A549 (cell line): ENCODE measurements around the gene MYH11. TPM values are rescaled to one million over a fixed set of nuclear protein-coding genes. Genes with fewer than 3 reads are reported as not detected.
"Not testable (repeated sequence)": the region's sequence is repeated elsewhere in the genome, so short reads cannot be mapped to it uniquely, and the experiment has no call there.

Source experiments
- ATAC-seq, 2 experiments: fragments of 200-7000 bp in 1 of 2; fragments of >200 bp in 1 of 2; cut with Nextera tagmentation in 1 of 2; cut with Tn5 transposase in 1 of 2; 3 replicates each; pipeline versions ENCODE4 v1.8.0 to v1.9.1; 2018 to 2020; ENCODE audit warnings: mild to moderate bottlenecking in 1 of 2, moderate library complexity in 1 of 2
- CTCF ChIA-PET: fragments of 300-600 bp; sonication (Branson Sonifier 250); formaldehyde crosslinking; extraction: SDS; loops from one replicate; lab custom pipeline; 2021; ENCODE audit warnings: antibody characterized with exemption, inconsistent platforms; lab: Yijun Ruan, JAX
- POLR2A ChIA-PET: fragments of 350-600 bp; formaldehyde crosslinking; extraction: SDS; loops from one replicate; lab custom pipeline; 2021; ENCODE audit warnings: antibody characterized with exemption, inconsistent platforms; lab: Yijun Ruan, JAX
- DNase-seq, 2 experiments: peaks; one replicate each; pipeline versions ENCODE4 v3.0.0 to v3.0.0-alpha.2; 2011 to 2016; ENCODE audit warnings: low read depth in 1 of 2, low spot score in 1 of 2
- FAIRE-seq: peaks from 2 replicates; lab custom pipeline; 2011; peaks lifted over from hg19 to GRCh38; lab: Jason Lieb, UNC
- H3K27ac ChIP-seq, 2 experiments: fragments of >200 bp; sonication (Bioruptor Twin); formaldehyde crosslinking; 3 replicates each; pipeline ENCODE4 v1.5.1; 2016 to 2017
- H3K4me1 ChIP-seq: fragments of >200 bp; sonication (Bioruptor Twin); formaldehyde crosslinking; 3 replicates; pipeline ENCODE4 v1.6.1; 2016
- H3K4me2 ChIP-seq: fragments of >200 bp; sonication (Bioruptor Twin); formaldehyde crosslinking; 3 replicates; pipeline ENCODE4 v1.6.1; 2016
- H3K4me3 ChIP-seq: fragments of >200 bp; sonication (Bioruptor Twin); formaldehyde crosslinking; 3 replicates; pipeline ENCODE4 v1.5.1; 2016
- H3K9me3 ChIP-seq: fragments of >200 bp; sonication (Bioruptor Twin); formaldehyde crosslinking; 3 replicates; pipeline ENCODE4 v1.6.1; 2016
- ATOH8 ChIP-seq: fragments of 250-450 bp; sonication (Bioruptor Pico); IDR thresholded peaks from 2 replicates; pipeline ENCODE4 v1.5.0; 2020; ENCODE audit warnings: low read depth, mild to moderate bottlenecking, moderate library complexity
- BCL3 ChIP-seq: fragments of >200 bp; sonication (Bioruptor Twin); formaldehyde crosslinking; IDR thresholded peaks from 3 replicates; pipeline ENCODE4 v1.6.1; 2016
- CEBPB ChIP-seq, 2 experiments: fragments of >200 bp in 1 of 2; sonication (Bioruptor Twin) in 1 of 2; formaldehyde crosslinking in 1 of 2; IDR thresholded peaks; 2 replicates each; pipeline ENCODE4 v1.6.1; 2012 to 2016
- E2F6 ChIP-seq: IDR thresholded peaks from 2 replicates; pipeline ENCODE4 v1.6.1; 2012; ENCODE audit warnings: low read depth, borderline replicate concordance
- EP300 ChIP-seq, 2 experiments: fragments of >200 bp; sonication (Bioruptor Twin); formaldehyde crosslinking; IDR thresholded peaks; 2 replicates in 1 of 2; 3 replicates in 1 of 2; pipeline ENCODE4 v1.6.1; 2016 to 2017
- ESRRA ChIP-seq: fragments of 150-350 bp; IDR thresholded peaks from 2 replicates; pipeline ENCODE4 v1.6.1; 2014; ENCODE audit warnings: mild to moderate bottlenecking, low read length, borderline replicate concordance
- JUN ChIP-seq, 2 experiments: fragments of >200 bp; sonication (Bioruptor Twin); formaldehyde crosslinking; IDR thresholded peaks; 2 replicates in 1 of 2; 3 replicates in 1 of 2; pipeline ENCODE4 v1.6.1; 2016 to 2017
- MAZ ChIP-seq: fragments of 150-350 bp; IDR thresholded peaks from 2 replicates; pipeline ENCODE4 v1.6.1; 2014; ENCODE audit warnings: antibody characterized with exemption, low read depth, low read length, borderline replicate concordance
- MYC ChIP-seq: IDR thresholded peaks from 2 replicates; pipeline ENCODE4 v1.6.1; 2012; ENCODE audit warnings: mild to moderate bottlenecking, inconsistent platforms, low read length, improper control_type of control experiment, borderline replicate concordance
- RCOR1 ChIP-seq: fragments of 150-350 bp; IDR thresholded peaks from 2 replicates; pipeline ENCODE4 v1.6.1; 2014; ENCODE audit warnings: antibody characterized with exemption, low read length, low read depth
- ZFP36 ChIP-seq: fragments of 450-650 bp; IDR thresholded peaks from 2 replicates; pipeline ENCODE4 v1.6.1; 2014; ENCODE audit warnings: borderline replicate concordance; ENCODE audit not compliant: partially characterized antibody
- WGBS: methylation state at CpG from one replicate; pipeline ENCODE4 v1.1.6; 2017; ENCODE audit errors: missing lambda C conversion rate; 5-methylcytosine and 5-hydroxymethylcytosine counted together
- polyA plus RNA-seq, 4 experiments: library from polyadenylated mRNA; depleted of rRNA in 3 of 4; stranded (reverse); fragments of >200 nt; fragmentation: RNase III in 1 of 4; extraction: RNeasy Plus Mini Kit Qiagen cat#74134 plus additional on column Dnase treatment in 1 of 4; gene quantifications; 2 replicates in 3 of 4; 3 replicates in 1 of 4; pipeline ENCODE4 v1.2.3, GENCODE V29; 2011 to 2017
- TF ChIP-seq, protein P1 (sequence below): IDR thresholded peaks from 2 replicates; pipeline ENCODE4 v1.6.1; 2012

The MYH11 gene
- polyA plus RNA-seq, 2 of the 4 experiments (the other 2 are of a cell fraction) = 0.03 to 0.09 TPM

DNA sequence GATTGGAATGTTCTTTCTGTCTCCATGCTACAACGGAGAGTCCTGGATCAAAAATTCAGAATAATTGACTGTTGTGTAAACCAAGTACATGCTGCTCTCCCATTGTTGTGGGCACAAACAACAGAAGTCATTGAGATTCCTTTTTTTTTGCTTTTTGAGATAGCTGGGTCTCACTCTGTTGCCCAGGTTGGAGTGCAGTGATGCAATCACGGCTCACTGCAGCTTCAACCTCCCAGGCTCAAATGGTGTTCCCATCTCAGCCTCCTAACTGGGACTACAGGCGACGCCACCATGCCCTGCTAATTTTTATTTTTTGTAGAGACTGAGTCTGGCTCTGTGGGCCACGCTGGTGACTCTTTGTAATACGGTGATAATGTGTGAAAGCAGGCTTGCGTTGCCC, 182.3 kb downstream of the MYH11 start:
- Histone ChIP-seq H3K4me2 (no peak overlapping the region), H3K9me3 (no peaks in the 10 kb centered on the region), H3K27ac (peak overlapping the region in 1 of 2 experiments; percentile 18; a peak in 1 of 6 replicates), H3K4me3 (no peak overlapping the region), H3K4me1 (peaks cover 22% of the 10 kb centered on the region)
- no peak for TF ChIP-seq RCOR1
- TF ChIP-seq MAZ = no peak
- TF ChIP-seq ESRRA = no peak
- TF ChIP-seq EP300 (IDR thresholded peaks at IDR 0.05) = no peak
- TF ChIP-seq MYC = no peak
- TF ChIP-seq ATOH8 (CRISPR knock-in tag) = no peak
- no peak for TF ChIP-seq ZFP36
- DNase-seq = no peak
- CTCF ChIA-PET = no interaction called here
- POLR2A ChIA-PET = no interaction called here
- no peak for ATAC-seq
- WGBS = 96% methylated on average over 7 of the region's 7 CpGs
- no peak for FAIRE-seq

- Histone ChIP-seq H3K4me1 (peaks cover 22% of the 10 kb centered on the region), H3K27ac (peak overlapping the region; percentile 83 to 89), H3K9me3 (no peaks in the 10 kb centered on the region), H3K4me2 (peak overlapping the region; percentile 79), H3K4me3 (peak overlapping the region; percentile 17; the same call in 1 of the 3 replicates)
- DNase-seq (peak; percentile 84 to 90), ATAC-seq (peak; percentile 93 to 98), FAIRE-seq (no peak)
- WGBS = 16% methylated on average over 20 of the region's 20 CpGs
- ChIA-PET CTCF (interaction anchor here (0.8 to 1.1 kb wide), 2 partner anchors 9 kb away, joined by 3 to 4 read pairs; no protein-coding TSS in a partner anchor), POLR2A (interaction anchor here (1.4 kb wide), 1 partner anchor 30 kb away, joined by 6 read pairs; the partner anchor contains the start of gene MARF1)
- TF ChIP-seq, protein P1, sequence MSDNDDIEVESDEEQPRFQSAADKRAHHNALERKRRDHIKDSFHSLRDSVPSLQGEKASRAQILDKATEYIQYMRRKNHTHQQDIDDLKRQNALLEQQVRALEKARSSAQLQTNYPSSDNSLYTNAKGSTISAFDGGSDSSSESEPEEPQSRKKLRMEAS = peak; percentile 33; the same call in 1 of the 2 replicates
- peak in 1 of 2 experiments; percentile 68; a peak in 2 of 5 replicates for TF ChIP-seq JUN (IDR thresholded peaks at IDR 0.05)
- peak in 1 of 2 experiments; percentile 31; a peak in 1 of 5 replicates for TF ChIP-seq EP300 (IDR thresholded peaks at IDR 0.05)
- no peak for TF ChIP-seq E2F6
- 0 out of 3 replicates have a peak, but pooled peaks have one; percentile 21 for TF ChIP-seq BCL3
- TF ChIP-seq CEBPB (IDR thresholded peaks at IDR 0.05) = peak; percentile 95 to 98
Measured at GRCh38 chr16:15672514-15673167, 184.2 kb downstream of the MYH11 start.

GRCh38 chr16:15672127-15672513, 184.7 kb downstream of the MYH11 start:
- peak overlapping the region; percentile 8; the same call in 1 of the 3 replicates for H3K4me3 ChIP-seq
- POLR2A ChIA-PET = interaction anchor here (1.4 kb wide), 1 partner anchor 29 kb away, joined by 6 read pairs; the partner anchor contains the start of gene MARF1
- FAIRE-seq = not testable (repeated sequence)

More at GRCh38 chr16:15672127-15672513, 184.7 kb downstream of the MYH11 start:
- CTCF ChIA-PET = interaction anchor here (0.8 to 1.3 kb wide), 2 partner anchors 10 to 33 kb away, joined by 3 to 4 read pairs; no protein-coding TSS in a partner anchor
- Histone ChIP-seq H3K4me1 (peaks cover 22% of the 10 kb centered on the region), H3K4me2 (peak overlapping the region; percentile 79), H3K27ac (peak overlapping the region; percentile 83 to 89)
- not testable (repeated sequence) for DNase-seq, H3K9me3 ChIP-seq
- peak; percentile 31 to 39; a peak in 4 of 6 replicates for ATAC-seq
- 0 out of 4 replicates have a peak, but pooled peaks have one; percentile 13 to 48 for TF ChIP-seq CEBPB (IDR thresholded peaks at IDR 0.05)
- WGBS = 86% methylated on average over 10 of the region's 10 CpGs
